Activated CD4-positive, alpha-beta T cell treated with anti-CD3 and anti-CD28 coated beads, Interleukin-2, amount 10 ng/mL, durations not matched to agents 24 days and 14 days (primary cell): ENCODE results near the gene NUDT7. TPM values are rescaled to one million over a fixed set of nuclear protein-coding genes. Genes with fewer than 3 reads are reported as not detected.

Experiments used
- DNase-seq: peaks from one replicate; pipeline ENCODE4 v3.0.0; 2022
- H3K27ac Mint-ChIP-seq: one replicate; pipeline ENCODE4 v1.8.0; 2022; ENCODE audit warnings: mild to moderate bottlenecking, mixed read lengths
- H3K27me3 Mint-ChIP-seq: one replicate; pipeline ENCODE4 v1.8.0; 2022; ENCODE audit warnings: mixed read lengths
- H3K36me3 Mint-ChIP-seq: one replicate; pipeline ENCODE4 v1.8.0; 2022; ENCODE audit warnings: low read depth, mild to moderate bottlenecking, mixed read lengths
- H3K4me1 Mint-ChIP-seq: one replicate; pipeline ENCODE4 v1.8.0; 2021; ENCODE audit warnings: mixed read lengths
- H3K4me3 Mint-ChIP-seq: one replicate; pipeline ENCODE4 v1.8.0; 2022; ENCODE audit warnings: mild to moderate bottlenecking, moderate library complexity, mixed read lengths
- H3K9me3 Mint-ChIP-seq: one replicate; pipeline ENCODE4 v1.8.0; 2021; ENCODE audit warnings: mixed read lengths
- intact Hi-C: fragments of 100-400 bp; cut with micrococcal nuclease; formaldehyde crosslinking; loops from one replicate; pipeline ENCODE4 v1.15.1; 2023
- total RNA-seq: library from RNA; stranded (reverse); gene quantifications from 2 replicates; pipeline ENCODE4 v1.2.3, GENCODE V29; 2022

Gene NUDT7
- total RNA-seq, 1 donor from 2014 or later: 4.0 TPM

DNA sequence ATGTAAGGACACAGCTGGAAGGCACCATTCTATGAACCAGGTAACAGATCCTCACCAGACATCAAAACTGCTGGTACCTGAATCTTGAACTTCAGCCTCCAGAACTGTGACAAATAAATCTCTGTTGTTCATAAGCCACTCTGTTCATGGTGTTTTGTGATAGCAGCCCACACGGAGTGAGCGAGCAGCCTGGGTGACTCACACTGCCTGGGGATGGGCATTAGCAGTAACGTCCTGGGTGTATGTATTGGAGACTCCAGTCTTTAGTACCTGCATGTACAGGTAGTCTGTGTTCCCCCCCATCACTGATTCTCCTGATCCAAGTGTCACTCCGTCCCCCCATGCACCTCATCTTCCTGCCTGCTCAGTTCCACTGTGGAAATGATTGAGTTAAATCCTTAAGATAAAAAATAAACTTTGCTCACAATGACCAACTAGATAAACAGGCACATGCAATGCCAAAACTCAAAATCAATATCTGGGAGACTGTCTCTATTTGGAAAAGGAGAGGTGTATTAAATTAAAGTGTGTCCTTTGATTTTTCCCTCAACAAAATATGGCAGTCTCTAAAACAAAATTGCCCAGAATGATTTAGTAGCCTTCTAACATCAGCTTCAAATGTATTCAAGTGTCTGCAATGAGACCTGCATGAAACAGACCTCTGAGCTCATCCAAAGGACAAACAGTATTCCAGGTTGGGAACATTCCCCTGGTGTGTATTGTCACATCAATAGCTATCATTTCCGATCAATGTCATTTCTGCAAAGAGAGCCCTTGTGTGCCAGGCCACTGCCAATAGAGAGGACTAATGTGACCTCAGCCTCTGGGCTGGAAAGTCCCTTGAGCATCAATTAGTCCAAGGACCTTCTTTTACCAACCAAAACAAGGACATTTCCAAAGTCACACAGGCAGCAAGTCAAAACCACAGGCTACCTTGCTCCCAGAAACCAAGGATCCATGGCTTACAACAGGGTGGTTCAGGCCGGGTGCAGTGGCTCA is 53.9 kb downstream of the NUDT7 start:
- Mint-ChIP-seq H3K4me3 (no peak overlapping the region), H3K27me3 (no peaks in the 10 kb centered on the region), H3K4me1 (no peaks in the 10 kb centered on the region), H3K36me3 (no peaks in the 10 kb centered on the region), H3K9me3 (no peaks in the 10 kb centered on the region), H3K27ac (no peak overlapping the region)
- intact Hi-C loops: no loop called here
- no peak for DNase-seq

DNA sequence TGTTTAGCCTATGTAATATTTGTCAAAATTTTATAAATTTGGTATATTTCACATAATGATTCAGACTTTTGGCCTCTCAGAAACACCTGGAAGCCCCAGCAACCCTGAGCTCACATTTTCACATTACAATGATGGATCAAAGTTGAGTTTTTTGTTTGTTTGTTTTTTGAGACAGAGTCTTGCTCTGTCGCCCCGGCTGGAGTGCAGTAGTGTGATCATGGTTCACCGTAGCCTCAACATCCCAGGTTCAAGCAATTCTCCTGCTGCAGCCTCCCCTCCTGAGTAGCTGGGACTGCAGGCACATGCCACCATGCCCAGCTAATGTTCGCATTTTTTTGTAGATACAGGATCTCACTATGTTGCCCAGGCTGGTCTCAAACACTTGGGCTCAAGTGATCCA is 55.4 kb downstream of the NUDT7 start:
- H3K4me1 Mint-ChIP-seq: no peaks in the 10 kb centered on the region
- no peaks in the 10 kb centered on the region for H3K9me3 Mint-ChIP-seq
- H3K27me3 Mint-ChIP-seq: no peaks in the 10 kb centered on the region
- H3K36me3 Mint-ChIP-seq: no peaks in the 10 kb centered on the region
- no peak overlapping the region for H3K27ac Mint-ChIP-seq
- intact Hi-C loops: no loop called here
- no peak for DNase-seq
- H3K4me3 Mint-ChIP-seq: no peak overlapping the region

- no peaks in the 10 kb centered on the region for H3K36me3 Mint-ChIP-seq
- intact Hi-C loops: loop anchor here (10.0 kb wide), 1 partner anchor 106 kb away; no protein-coding TSS in a partner anchor
- H3K27ac Mint-ChIP-seq: no peak overlapping the region
- no peaks in the 10 kb centered on the region for H3K27me3 Mint-ChIP-seq
- H3K4me1 Mint-ChIP-seq: no peaks in the 10 kb centered on the region
- H3K4me3 Mint-ChIP-seq: no peak overlapping the region
- no peak for DNase-seq
- H3K9me3 Mint-ChIP-seq: no peaks in the 10 kb centered on the region
Observed at GRCh38 chr16:77780378-77780837, 58.1 kb downstream of the NUDT7 start.

- no peak for DNase-seq
- Mint-ChIP-seq H3K4me1 (no peaks in the 10 kb centered on the region), H3K27ac (no peak overlapping the region), H3K4me3 (no peak overlapping the region), H3K36me3 (no peaks in the 10 kb centered on the region), H3K27me3 (peaks cover 1% of the 10 kb centered on the region), H3K9me3 (no peaks in the 10 kb centered on the region)
- intact Hi-C loops: loop anchor here (10.0 kb wide), 1 partner anchor 106 kb away; no protein-coding TSS in a partner anchor
Observed at GRCh38 chr16:77781091-77781490, 58.8 kb downstream of the NUDT7 start.

GRCh38 chr16:77782694-77783093 is 60.4 kb downstream of the NUDT7 start:
- no peak overlapping the region for H3K27ac Mint-ChIP-seq

DNA sequence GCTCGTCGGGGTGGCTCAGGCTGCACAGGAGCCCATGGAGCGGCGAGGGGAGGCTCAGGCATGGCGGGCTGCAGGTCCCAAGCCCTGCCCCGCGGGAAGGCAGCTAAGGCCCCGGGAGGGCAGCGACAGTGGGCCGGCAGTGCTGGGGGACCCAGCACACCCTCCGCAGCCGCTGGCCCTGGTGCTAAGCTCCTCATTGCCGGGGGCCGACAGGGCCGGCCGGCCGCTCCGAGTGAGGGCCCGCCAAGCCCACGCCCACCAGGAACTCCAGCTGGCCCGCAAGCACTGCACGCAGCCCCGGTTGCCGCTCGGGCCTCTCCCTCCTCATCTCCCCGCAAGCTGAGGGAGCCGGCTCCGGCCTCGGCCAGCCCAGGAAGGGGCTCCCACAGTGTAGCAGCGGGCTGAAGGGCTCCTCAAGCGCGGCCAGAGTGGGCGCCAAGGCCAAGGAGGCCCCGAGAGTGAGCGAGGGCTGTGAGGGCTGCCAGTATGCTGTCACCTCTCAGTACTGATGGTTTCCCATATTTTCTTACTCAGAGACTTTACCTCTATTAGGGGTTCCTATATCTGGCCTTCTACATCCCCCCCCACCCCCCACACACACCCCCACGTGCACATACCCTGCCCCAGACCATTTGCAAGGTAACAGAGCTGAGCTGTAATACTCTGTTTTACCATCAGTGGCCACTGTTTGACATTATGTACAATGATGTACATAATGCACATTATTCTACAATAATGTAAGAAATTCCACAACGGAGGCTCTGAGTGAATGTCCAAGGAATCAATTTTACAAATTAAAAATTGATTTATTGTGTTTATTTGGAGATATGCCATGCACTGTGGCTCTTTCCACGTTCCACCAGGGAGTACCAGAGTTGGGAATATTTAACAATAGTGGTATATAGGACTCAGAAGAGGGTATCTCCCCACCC is 62.4 kb downstream of the NUDT7 start:
- Mint-ChIP-seq H3K27me3 (peaks cover 32% of the 10 kb centered on the region), H3K9me3 (no peaks in the 10 kb centered on the region), H3K27ac (no peak overlapping the region), H3K4me3 (no peak overlapping the region), H3K4me1 (peaks cover 5% of the 10 kb centered on the region), H3K36me3 (no peaks in the 10 kb centered on the region)
- no peak for DNase-seq
- intact Hi-C loops: loop anchor here (10.0 kb wide), 1 partner anchor 110 kb away; no protein-coding TSS in a partner anchor

More at GRCh38 chr16:77782694-77783093, 60.4 kb downstream of the NUDT7 start:
- Mint-ChIP-seq H3K4me1 (no peaks in the 10 kb centered on the region), H3K9me3 (no peaks in the 10 kb centered on the region), H3K36me3 (no peaks in the 10 kb centered on the region), H3K4me3 (no peak overlapping the region), H3K27me3 (peaks cover 17% of the 10 kb centered on the region)
- DNase-seq: no peak
- intact Hi-C loops: loop anchor here (10.0 kb wide), 1 partner anchor 108 kb away; no protein-coding TSS in a partner anchor

DNA sequence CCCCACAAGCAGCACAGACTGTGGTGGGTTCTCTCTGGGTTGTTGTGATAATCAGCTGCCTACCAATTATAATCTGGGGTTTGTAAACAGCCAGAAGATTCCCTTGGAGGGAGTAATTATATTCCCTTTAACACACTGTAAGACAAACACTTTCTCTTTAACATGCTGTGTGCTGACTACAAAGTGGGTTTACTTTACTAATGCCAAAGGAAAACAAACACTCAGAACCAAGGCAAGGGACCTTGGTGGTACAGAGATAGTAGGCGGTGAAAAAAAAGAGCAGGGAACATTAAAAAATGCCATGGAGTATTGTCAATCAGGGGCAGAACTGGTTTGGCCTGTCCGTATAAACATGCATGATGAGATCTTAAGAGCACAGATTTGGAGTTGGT is 63.1 kb downstream of the NUDT7 start:
- Mint-ChIP-seq H3K4me3 (no peak overlapping the region), H3K27me3 (peaks cover 38% of the 10 kb centered on the region), H3K27ac (no peak overlapping the region), H3K9me3 (no peaks in the 10 kb centered on the region), H3K4me1 (peaks cover 5% of the 10 kb centered on the region), H3K36me3 (no peaks in the 10 kb centered on the region)
- DNase-seq: no peak
- intact Hi-C loops: loop anchor here (10.0 kb wide), 1 partner anchor 111 kb away; no protein-coding TSS in a partner anchor

GRCh38 chr16:77786186-77786847 is 64.0 kb downstream of the NUDT7 start:
- no peaks in the 10 kb centered on the region for H3K9me3 Mint-ChIP-seq
- H3K27ac Mint-ChIP-seq: no peak overlapping the region
- H3K4me3 Mint-ChIP-seq: no peak overlapping the region
- DNase-seq: no peak
- no peaks in the 10 kb centered on the region for H3K36me3 Mint-ChIP-seq
- intact Hi-C loops: loop anchor here (10.0 kb wide), 1 partner anchor 112 kb away; no protein-coding TSS in a partner anchor
- H3K27me3 Mint-ChIP-seq: peaks cover 48% of the 10 kb centered on the region
- H3K4me1 Mint-ChIP-seq: peaks cover 5% of the 10 kb centered on the region

GRCh38 chr16:77787452-77787851 is 65.1 kb downstream of the NUDT7 start:
- H3K4me3 Mint-ChIP-seq: no peak overlapping the region
- no peak for DNase-seq
- intact Hi-C loops: loop anchor here (10.0 kb wide), 1 partner anchor 113 kb away; no protein-coding TSS in a partner anchor
- peaks cover 58% of the 10 kb centered on the region for H3K27me3 Mint-ChIP-seq
- no peaks in the 10 kb centered on the region for H3K36me3 Mint-ChIP-seq
- H3K27ac Mint-ChIP-seq: no peak overlapping the region
- H3K9me3 Mint-ChIP-seq: no peaks in the 10 kb centered on the region
- peaks cover 5% of the 10 kb centered on the region for H3K4me1 Mint-ChIP-seq

GRCh38 chr16:77788181-77789084 is 66.1 kb downstream of the NUDT7 start, which contains the start of gene VAT1L:
TSS of gene VAT1L (plus strand) at chr16:77788564. CDS start at chr16:77788683, 119 bp downstream.
- Mint-ChIP-seq H3K27ac (no peak within 1 kb of the TSS), H3K9me3 (no peaks in the 10 kb centered on the region), H3K4me3 (peak within 1 kb of the TSS; percentile 81), H3K4me1 (peaks cover 5% of the 10 kb centered on the region), H3K36me3 (no peaks in the 10 kb centered on the region), H3K27me3 (peaks cover 58% of the 10 kb centered on the region)
- DNase-seq: peak; percentile 64
- intact Hi-C loops: loop anchor here (10.0 kb wide), 1 partner anchor 114 kb away; no protein-coding TSS in a partner anchor

DNA sequence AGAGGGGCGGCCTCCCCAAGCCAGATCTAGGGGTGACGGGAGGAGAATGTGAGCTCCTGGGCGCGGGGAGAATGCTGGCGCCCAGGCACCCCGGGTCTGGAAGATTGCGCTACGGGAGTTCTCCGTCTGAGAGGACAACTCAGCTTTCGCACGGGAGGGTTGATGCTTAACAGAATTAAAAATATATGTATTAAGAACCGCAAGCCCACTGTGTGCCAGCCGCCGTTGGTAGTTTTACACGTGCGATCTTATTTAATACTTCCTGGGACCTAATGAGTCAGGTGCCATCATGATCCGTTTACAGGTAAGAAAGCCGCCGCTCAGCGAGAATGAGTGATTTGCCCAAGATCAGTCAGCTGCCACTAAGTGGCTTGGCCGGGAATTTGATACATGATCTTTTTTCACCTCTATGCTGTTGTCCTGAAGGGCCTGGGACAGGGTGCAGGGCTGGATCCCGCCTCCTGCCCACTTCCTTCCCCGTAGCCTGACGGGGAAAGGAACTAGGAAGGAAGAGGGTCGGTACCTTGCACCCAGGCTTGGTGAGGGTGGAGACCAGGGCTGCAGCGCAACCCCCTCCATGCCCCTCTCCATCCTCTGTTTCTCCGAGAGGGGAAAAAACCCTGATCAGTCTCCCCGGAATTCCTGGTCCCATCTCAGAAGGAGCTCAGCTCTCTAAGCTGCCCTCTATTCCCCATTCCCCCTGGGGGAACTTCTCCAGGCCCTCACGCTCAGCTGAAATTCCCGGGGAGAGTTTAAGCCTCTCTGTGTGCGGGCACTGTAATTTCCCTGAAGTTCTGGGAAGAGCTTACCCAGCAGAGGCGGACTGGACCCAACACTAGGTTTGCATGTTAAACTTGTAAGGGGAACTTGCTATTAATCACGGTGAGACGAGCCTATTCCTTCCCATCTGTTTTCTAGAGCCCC is 67.0 kb downstream of the NUDT7 start:
- no peak for DNase-seq
- H3K36me3 Mint-ChIP-seq: no peaks in the 10 kb centered on the region
- peaks cover 5% of the 10 kb centered on the region for H3K4me1 Mint-ChIP-seq
- peaks cover 61% of the 10 kb centered on the region for H3K27me3 Mint-ChIP-seq
- H3K27ac Mint-ChIP-seq: no peak overlapping the region
- H3K4me3 Mint-ChIP-seq: no peak overlapping the region
- H3K9me3 Mint-ChIP-seq: no peaks in the 10 kb centered on the region
- intact Hi-C loops: loop anchor here (10.0 kb wide), 1 partner anchor 115 kb away; no protein-coding TSS in a partner anchor
